Lung (tissue), 12 donors: Measurements from ENCODE around the gene CTDSP2. TPM values are rescaled to one million over a fixed set of nuclear protein-coding genes. Genes with fewer than 3 reads are reported as not detected.

Source experiments
- ATAC-seq: fragments of 200-7000 bp; cut with Tn5 transposase; one replicate; pipeline ENCODE4 v1.9.1; 2020; ENCODE audit warnings: moderate number of reproducible peaks; ENCODE audit not compliant: insufficient read depth, low FRiP score
- DNase-seq, 3 donors: peaks; one replicate each; pipeline ENCODE4 v3.0.0-alpha.2; 2013 to 2017
- H3K27ac ChIP-seq, 2 donors: one replicate each; pipeline ENCODE4 v1.5.1; 2013; ENCODE audit warnings: mild to moderate bottlenecking in 2 of 2, moderate library complexity in 2 of 2, control low read depth in 1 of 2, inconsistent platforms in 1 of 2, low read depth in 1 of 2, low read length in 1 of 2
- H3K27me3 ChIP-seq, 3 donors: one replicate each; pipeline ENCODE4 v1.5.1; 2013; ENCODE audit warnings: low read length in 2 of 3; ENCODE audit not compliant: control insufficient read depth in 3 of 3, insufficient read depth in 3 of 3
- H3K36me3 ChIP-seq, 4 donors: one replicate each; pipeline ENCODE4 v1.5.1; 2013; ENCODE audit warnings: low read length in 4 of 4, mild to moderate bottlenecking in 1 of 4, moderate library complexity in 1 of 4; ENCODE audit not compliant: control insufficient read depth in 4 of 4, insufficient read depth in 4 of 4
- H3K4me1 ChIP-seq, 5 donors: one replicate each; pipeline ENCODE4 v1.5.1; 2013; ENCODE audit warnings: low read length in 5 of 5, mild to moderate bottlenecking in 2 of 5, moderate library complexity in 1 of 5; ENCODE audit not compliant: control insufficient read depth in 5 of 5, insufficient read depth in 5 of 5
- H3K4me3 ChIP-seq: one replicate; pipeline ENCODE4 v1.5.1; 2013; ENCODE audit warnings: mild to moderate bottlenecking, control low read depth, moderate library complexity
- H3K9ac ChIP-seq, 2 donors: one replicate each; pipeline ENCODE4 v1.5.1; 2013; ENCODE audit warnings: low read length in 2 of 2, control low read depth in 1 of 2; ENCODE audit not compliant: insufficient read depth in 1 of 2
- H3K9me3 ChIP-seq, 4 donors: one replicate each; pipeline ENCODE4 v1.5.1; 2013; ENCODE audit warnings: low read length in 3 of 4, mild to moderate bottlenecking in 1 of 4, moderate library complexity in 1 of 4; ENCODE audit not compliant: control insufficient read depth in 4 of 4, insufficient read depth in 3 of 4
- CTCF ChIP-seq: IDR thresholded peaks from 2 replicates; pipeline ENCODE4 v1.5.1; 2012; ENCODE audit warnings: mild to moderate bottlenecking; ENCODE audit errors: control extremely low read depth, extremely low read depth
- WGBS, 2 donors: extraction: QIAGEN DNeasy Blood & Tissue Kit; methylation state at CpG; one replicate each; pipeline ENCODE4 v1.1.7; 2013; 5-methylcytosine and 5-hydroxymethylcytosine counted together
- polyA plus RNA-seq, 2 donors: library from polyadenylated mRNA; stranded (reverse); fragments of 200-250 nt; gene quantifications; one replicate each; pipeline ENCODE4 v1.2.1, GENCODE V29; 2013
- total RNA-seq, 2 donors: library from RNA; depleted of rRNA in 1 of 2; stranded (reverse); fragments of >200 nt in 1 of 2; gene quantifications; one replicate each; pipeline ENCODE4 v1.2.1, GENCODE V29; 2014 to 2021
- donor health status: control.
- donor health status: control.
- donor health status: Bipolar disorder and iron deficiency.
- donor health status: healthy.
- donor health status: DM: yes; HTN: yes; CAD: no.

The CTDSP2 gene
- total and polyA plus RNA-seq, 4 donors = 46.8 to 179 (median 133) TPM

GRCh38 chr12:57866308-57867019 is 19.9 kb upstream of the CTDSP2 start:
- Histone ChIP-seq H3K27me3 (no peaks in the 10 kb centered on the region), H3K4me1 (peaks cover 3 to 59% (median 34%) of the 10 kb centered on the region in 5 donors), H3K4me3 (no peak overlapping the region), H3K36me3 (no peaks in the 10 kb centered on the region), H3K27ac (no peak overlapping the region), H3K9me3 (no peaks in the 10 kb centered on the region), H3K9ac (no peak overlapping the region)
- DNase-seq (no peak), ATAC-seq (no peak)
- no peak for TF ChIP-seq CTCF
- WGBS, 2 donors = 88 to 95% methylated on average over 3 of the region's 3 CpGs

GRCh38 chr12:57865084-57865751 is 18.7 kb upstream of the CTDSP2 start:
- TF ChIP-seq CTCF = no peak
- Histone ChIP-seq H3K9ac (peak overlapping the region; percentile 18 to 83), H3K4me1 (peaks cover 3 to 60% (median 29%) of the 10 kb centered on the region in 5 donors), H3K4me3 (peak overlapping the region; percentile 43), H3K9me3 (no peaks in the 10 kb centered on the region), H3K36me3 (no peaks in the 10 kb centered on the region), H3K27ac (peak overlapping the region; percentile 98 to 99), H3K27me3 (no peaks in the 10 kb centered on the region)
- 1% methylated on average over 54 to 63 of the region's 63 CpGs for WGBS, 2 donors
- DNase-seq (peak; percentile 92 to 95 (median 93)), ATAC-seq (peak; percentile 94)

GRCh38 chr12:57864442-57865083 is 18.0 kb upstream of the CTDSP2 start:
- TF ChIP-seq CTCF = no peak
- Histone ChIP-seq H3K27me3 (no peaks in the 10 kb centered on the region), H3K36me3 (no peaks in the 10 kb centered on the region), H3K27ac (peak overlapping the region; percentile 98 to 99), H3K9ac (peak overlapping the region; percentile 18 to 83), H3K4me1 (peaks cover 3 to 53% (median 24%) of the 10 kb centered on the region in 5 donors), H3K4me3 (no peak overlapping the region), H3K9me3 (no peaks in the 10 kb centered on the region)
- DNase-seq (peak; percentile 72 to 94 (median 94)), ATAC-seq (no peak)
- WGBS, 2 donors = 30 to 38% methylated on average over 8 of the region's 8 CpGs
